ENCODE data around the gene ACTRT2.

- no peak for TF ChIP-seq ZNF622 (IDR thresholded peaks at IDR 0.05)
- TF ChIP-seq SP1 (IDR thresholded peaks at IDR 0.05; ENCODE audit: low read depth, low read length): no peak
- TF ChIP-seq, protein P1, sequence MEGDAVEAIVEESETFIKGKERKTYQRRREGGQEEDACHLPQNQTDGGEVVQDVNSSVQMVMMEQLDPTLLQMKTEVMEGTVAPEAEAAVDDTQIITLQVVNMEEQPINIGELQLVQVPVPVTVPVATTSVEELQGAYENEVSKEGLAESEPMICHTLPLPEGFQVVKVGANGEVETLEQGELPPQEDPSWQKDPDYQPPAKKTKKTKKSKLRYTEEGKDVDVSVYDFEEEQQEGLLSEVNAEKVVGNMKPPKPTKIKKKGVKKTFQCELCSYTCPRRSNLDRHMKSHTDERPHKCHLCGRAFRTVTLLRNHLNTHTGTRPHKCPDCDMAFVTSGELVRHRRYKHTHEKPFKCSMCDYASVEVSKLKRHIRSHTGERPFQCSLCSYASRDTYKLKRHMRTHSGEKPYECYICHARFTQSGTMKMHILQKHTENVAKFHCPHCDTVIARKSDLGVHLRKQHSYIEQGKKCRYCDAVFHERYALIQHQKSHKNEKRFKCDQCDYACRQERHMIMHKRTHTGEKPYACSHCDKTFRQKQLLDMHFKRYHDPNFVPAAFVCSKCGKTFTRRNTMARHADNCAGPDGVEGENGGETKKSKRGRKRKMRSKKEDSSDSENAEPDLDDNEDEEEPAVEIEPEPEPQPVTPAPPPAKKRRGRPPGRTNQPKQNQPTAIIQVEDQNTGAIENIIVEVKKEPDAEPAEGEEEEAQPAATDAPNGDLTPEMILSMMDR (IDR thresholded peaks at IDR 0.05 in 2 of 3, conservative IDR thresholded peaks at IDR 0.05 in 1 of 3; ENCODE audit: control insufficient read depth in 2 of 3, extremely low read depth in 1 of 3, insufficient read depth in 1 of 3, low read depth in 3 of 3, low read length in 3 of 3): no peak
- TF ChIP-seq CREM (IDR thresholded peaks at IDR 0.05; ENCODE audit: low read depth): no peak
- no peak for TF ChIP-seq POLR2A (IDR thresholded peaks at IDR 0.05; ENCODE audit: low read depth, low read length)
Measured at GRCh38 chr1:3009556-3009955, 11.7 kb upstream of the ACTRT2 start.

Data from GM12878 (cell line).